Sigmoid colon (tissue), 4 donors: ENCODE results near the gene APOH.

ENCODE experiments used
- POLR2A ChIP-seq, 2 donors: fragments of 450-650 bp; IDR thresholded peaks; one replicate each; pipeline ENCODE4 v1.6.1; 2016; ENCODE audit warnings: antibody characterized with exemption in 2 of 2, mild to moderate bottlenecking in 2 of 2, moderate library complexity in 2 of 2
- POLR2AphosphoS5 ChIP-seq, 4 donors: sonication (generic); formaldehyde crosslinking; IDR thresholded peaks; one replicate each; pipeline ENCODE4 v1.6.1; 2017; ENCODE audit warnings: antibody characterized with exemption in 4 of 4
- TF ChIP-seq, protein P1 (sequence below), 4 experiments: fragments of 450-650 bp in 3 of 4; fragments of 200-600 bp in 1 of 4; IDR thresholded peaks; one replicate each; pipeline ENCODE4 v1.5.1; 2016 to 2019; ENCODE audit warnings: antibody characterized with exemption in 4 of 4, mild to moderate bottlenecking in 3 of 4, moderate library complexity in 2 of 4

DNA sequence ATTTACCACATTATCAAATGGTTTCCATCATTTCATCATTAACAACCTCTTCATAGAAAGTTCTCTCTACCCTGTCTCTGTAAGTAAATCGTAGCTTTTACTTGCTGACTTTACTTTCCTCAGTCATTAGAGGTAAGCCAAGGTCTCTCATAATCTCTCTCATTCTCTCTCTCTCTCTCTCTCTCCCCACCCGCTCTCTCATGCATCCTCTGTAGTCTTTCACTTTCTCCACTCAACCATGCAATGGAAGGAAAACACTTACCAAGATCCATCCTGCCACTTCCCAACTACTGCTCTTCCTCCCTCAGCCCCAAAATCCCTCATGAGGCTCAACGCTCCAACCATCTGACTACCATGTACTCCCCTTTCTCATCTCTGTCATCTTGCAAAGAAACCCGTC is 43.4 kb downstream of the APOH start:
- TF ChIP-seq, protein P1, sequence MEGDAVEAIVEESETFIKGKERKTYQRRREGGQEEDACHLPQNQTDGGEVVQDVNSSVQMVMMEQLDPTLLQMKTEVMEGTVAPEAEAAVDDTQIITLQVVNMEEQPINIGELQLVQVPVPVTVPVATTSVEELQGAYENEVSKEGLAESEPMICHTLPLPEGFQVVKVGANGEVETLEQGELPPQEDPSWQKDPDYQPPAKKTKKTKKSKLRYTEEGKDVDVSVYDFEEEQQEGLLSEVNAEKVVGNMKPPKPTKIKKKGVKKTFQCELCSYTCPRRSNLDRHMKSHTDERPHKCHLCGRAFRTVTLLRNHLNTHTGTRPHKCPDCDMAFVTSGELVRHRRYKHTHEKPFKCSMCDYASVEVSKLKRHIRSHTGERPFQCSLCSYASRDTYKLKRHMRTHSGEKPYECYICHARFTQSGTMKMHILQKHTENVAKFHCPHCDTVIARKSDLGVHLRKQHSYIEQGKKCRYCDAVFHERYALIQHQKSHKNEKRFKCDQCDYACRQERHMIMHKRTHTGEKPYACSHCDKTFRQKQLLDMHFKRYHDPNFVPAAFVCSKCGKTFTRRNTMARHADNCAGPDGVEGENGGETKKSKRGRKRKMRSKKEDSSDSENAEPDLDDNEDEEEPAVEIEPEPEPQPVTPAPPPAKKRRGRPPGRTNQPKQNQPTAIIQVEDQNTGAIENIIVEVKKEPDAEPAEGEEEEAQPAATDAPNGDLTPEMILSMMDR (IDR thresholded peaks at IDR 0.05) = no peak
- TF ChIP-seq POLR2AphosphoS5 (IDR thresholded peaks at IDR 0.05) = no peak
- TF ChIP-seq POLR2A (IDR thresholded peaks at IDR 0.05) = no peak
